CD4-positive, alpha-beta T cell treated with Interleukin-1 beta for 1 hour (primary cell): ENCODE data around the gene PDZD11.
A peak's percentile ranks its signal among the peaks of the same experiment; 100 is the strongest.
"Not testable (repeated sequence)": the region's sequence is repeated elsewhere in the genome, so short reads cannot be mapped to it uniquely, and the experiment has no call there.

ENCODE experiments used
- DNase-seq, 2 donors: peaks; one replicate each; pipeline ENCODE4 v3.0.0-alpha.2; 2020 to 2022

Gene PDZD11

GRCh38 chrX:70289793-70290770, at the start of gene PDZD11, which contains the start of gene KIF4A:
Gene PDZD11, minus strand, starts transcription at chrX:70289927. Its CDS starts 586 bp downstream, at chrX:70289341.
Gene KIF4A, plus strand, starts transcription at chrX:70290104. Its CDS starts 355 bp downstream, at chrX:70290459.
- peak; percentile 82 to 83 for DNase-seq

GRCh38 chrX:70338290-70338689, 48.6 kb upstream of the PDZD11 start:
- no peak for DNase-seq

GRCh38 chrX:70336767-70337166, 47.0 kb upstream of the PDZD11 start:
- no peak for DNase-seq

GRCh38 chrX:70332600-70332999, 42.9 kb upstream of the PDZD11 start:
- DNase-seq, result no peak

GRCh38 chrX:70331161-70331560, 41.4 kb upstream of the PDZD11 start:
- DNase-seq, result no peak

- DNase-seq, result no peak
These were observed 34.6 kb upstream of the PDZD11 start for GRCh38 chrX:70324326-70324725.

- DNase-seq, result not testable (repeated sequence)
These were observed 33.9 kb upstream of the PDZD11 start for GRCh38 chrX:70323628-70324027.

GRCh38 chrX:70322784-70323183, 33.1 kb upstream of the PDZD11 start:
- no peak for DNase-seq

- DNase-seq, result no peak
These were observed 23.8 kb upstream of the PDZD11 start for GRCh38 chrX:70313503-70313902.

- DNase-seq, result no peak
These were observed 12.0 kb upstream of the PDZD11 start for GRCh38 chrX:70301716-70302115.

- no peak for DNase-seq
These were observed 3.9 kb upstream of the PDZD11 start for GRCh38 chrX:70293621-70294020.

GRCh38 chrX:70292788-70293187, 3.1 kb upstream of the PDZD11 start:
- no peak for DNase-seq

- no peak for DNase-seq
These were observed 447 bp downstream of the PDZD11 start for GRCh38 chrX:70289168-70289792.

- no peak for DNase-seq
These were observed 7.8 kb downstream of the PDZD11 start, which contains the start of gene RAB41 for GRCh38 chrX:70281951-70282350. Gene RAB41, plus strand, starts transcription at chrX:70282172. Its CDS starts 46 bp downstream, at chrX:70282218.

GRCh38 chrX:70280573-70280972, 9.2 kb downstream of the PDZD11 start:
- no peak for DNase-seq

- no peak for DNase-seq
These were observed 10.6 kb downstream of the PDZD11 start for GRCh38 chrX:70279081-70279480.

GRCh38 chrX:70274029-70274428, 15.7 kb downstream of the PDZD11 start:
- DNase-seq, result not testable (repeated sequence)

- no peak for DNase-seq
These were observed 21.7 kb downstream of the PDZD11 start, which contains the start of gene ARR3 for GRCh38 chrX:70268034-70268433. Gene ARR3, plus strand, starts transcription at chrX:70268334. Its CDS starts 1,052 bp downstream, at chrX:70269386.

- no peak for DNase-seq
These were observed 24.9 kb downstream of the PDZD11 start for GRCh38 chrX:70264784-70265183.

- peak; percentile 1 to 7 for DNase-seq
These were observed 26.7 kb downstream of the PDZD11 start for GRCh38 chrX:70262952-70263567.

- DNase-seq, result no peak
These were observed 29.6 kb downstream of the PDZD11 start, which contains the start of gene P2RY4 for GRCh38 chrX:70260104-70260503. Gene P2RY4, minus strand, starts transcription at chrX:70260204. Its CDS starts 580 bp downstream, at chrX:70259624.

GRCh38 chrX:70257423-70258288, 32.1 kb downstream of the PDZD11 start:
- no peak for DNase-seq
